GM10266 (cell line): ENCODE results near the gene CELF4.
"Not testable (repeated sequence)": the region's sequence is repeated elsewhere in the genome, so short reads cannot be mapped to it uniquely, and the experiment has no call there.

Experiments
- DNase-seq: peaks from one replicate; pipeline ENCODE4 v3.0.0; 2012; ENCODE audit errors: extremely low spot score
- TF ChIP-seq, protein P1 (sequence below): IDR thresholded peaks from 2 replicates; pipeline ENCODE4 v1.5.1; 2012; ENCODE audit warnings: mild to moderate bottlenecking, low read depth; ENCODE audit not compliant: control insufficient read depth, insufficient read depth; ENCODE audit errors: missing control alignments

The CELF4 gene

DNA sequence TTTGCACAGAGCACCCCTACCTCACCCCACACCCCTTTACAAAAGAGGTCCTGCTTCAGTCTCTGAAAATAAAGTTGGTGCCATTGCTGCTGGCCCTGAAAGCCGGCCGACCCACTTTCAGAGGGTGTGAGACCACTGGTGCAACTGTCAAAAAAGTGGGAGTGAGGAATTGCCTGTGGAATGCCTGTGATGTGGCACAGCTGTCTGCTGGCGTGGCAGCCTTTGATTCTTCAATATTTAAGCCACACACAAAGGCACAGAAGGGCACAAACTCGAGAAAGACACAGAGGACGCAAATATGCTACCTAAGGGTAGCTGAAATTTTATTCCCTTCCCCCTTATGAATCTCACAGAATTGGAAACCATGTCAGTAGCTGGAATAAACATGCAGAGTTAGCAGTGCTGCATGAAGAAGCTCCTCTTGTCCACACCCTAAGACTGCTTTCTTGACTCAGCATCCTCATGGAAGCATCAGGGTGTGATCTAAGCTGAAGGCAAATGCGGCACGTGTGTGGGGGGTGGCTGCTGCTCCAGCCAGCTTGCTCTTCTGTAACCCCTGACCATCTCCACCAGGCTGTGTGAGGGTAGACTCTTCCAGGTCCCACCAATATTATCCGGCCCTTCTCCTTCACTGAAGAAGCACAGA lies 92.3 kb downstream of the CELF4 start:
- DNase-seq: no peak
- TF ChIP-seq, protein P1, sequence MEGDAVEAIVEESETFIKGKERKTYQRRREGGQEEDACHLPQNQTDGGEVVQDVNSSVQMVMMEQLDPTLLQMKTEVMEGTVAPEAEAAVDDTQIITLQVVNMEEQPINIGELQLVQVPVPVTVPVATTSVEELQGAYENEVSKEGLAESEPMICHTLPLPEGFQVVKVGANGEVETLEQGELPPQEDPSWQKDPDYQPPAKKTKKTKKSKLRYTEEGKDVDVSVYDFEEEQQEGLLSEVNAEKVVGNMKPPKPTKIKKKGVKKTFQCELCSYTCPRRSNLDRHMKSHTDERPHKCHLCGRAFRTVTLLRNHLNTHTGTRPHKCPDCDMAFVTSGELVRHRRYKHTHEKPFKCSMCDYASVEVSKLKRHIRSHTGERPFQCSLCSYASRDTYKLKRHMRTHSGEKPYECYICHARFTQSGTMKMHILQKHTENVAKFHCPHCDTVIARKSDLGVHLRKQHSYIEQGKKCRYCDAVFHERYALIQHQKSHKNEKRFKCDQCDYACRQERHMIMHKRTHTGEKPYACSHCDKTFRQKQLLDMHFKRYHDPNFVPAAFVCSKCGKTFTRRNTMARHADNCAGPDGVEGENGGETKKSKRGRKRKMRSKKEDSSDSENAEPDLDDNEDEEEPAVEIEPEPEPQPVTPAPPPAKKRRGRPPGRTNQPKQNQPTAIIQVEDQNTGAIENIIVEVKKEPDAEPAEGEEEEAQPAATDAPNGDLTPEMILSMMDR: no peak

DNA sequence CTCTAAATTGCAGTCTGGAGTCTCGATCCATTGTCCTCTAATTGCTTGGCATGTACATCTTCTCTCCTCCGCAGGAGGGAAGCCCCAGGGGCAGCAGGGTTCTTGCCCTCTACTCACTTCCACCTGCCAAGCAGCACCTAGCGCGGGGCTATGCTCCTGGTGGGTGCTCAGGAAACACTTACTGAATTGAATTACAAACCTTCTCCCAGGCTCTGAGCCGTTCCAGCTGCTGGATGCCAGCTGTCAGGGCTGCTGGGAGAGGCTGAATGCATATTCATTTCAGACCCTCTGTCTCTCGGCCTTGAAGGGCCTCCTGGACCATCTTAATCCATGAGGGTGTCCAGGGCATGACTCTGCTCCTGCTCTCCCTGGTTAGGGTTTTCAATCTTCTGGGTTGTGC lies 94.0 kb downstream of the CELF4 start:
- TF ChIP-seq, protein P1: no peak
- DNase-seq: no peak

DNA sequence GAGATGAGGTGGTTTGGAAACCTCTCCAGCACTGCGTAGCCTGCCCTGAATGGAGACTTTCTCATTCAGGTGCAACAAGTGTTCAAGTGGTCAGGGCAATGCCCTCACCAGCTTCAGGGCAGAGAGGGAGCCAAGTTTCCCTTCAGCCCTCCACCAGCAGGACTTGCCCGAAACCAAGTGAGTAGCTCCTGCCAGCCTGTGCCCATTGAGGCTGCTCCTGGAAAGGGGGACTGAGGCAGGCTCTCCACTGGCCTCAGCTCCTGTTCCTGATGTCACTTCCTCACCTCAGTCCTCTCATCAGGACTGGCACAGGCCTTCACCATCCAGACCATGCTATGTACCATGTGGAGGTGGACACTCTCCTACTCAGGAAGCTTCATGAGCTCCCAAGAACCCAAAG lies 94.6 kb downstream of the CELF4 start:
- TF ChIP-seq, protein P1: no peak

DNA sequence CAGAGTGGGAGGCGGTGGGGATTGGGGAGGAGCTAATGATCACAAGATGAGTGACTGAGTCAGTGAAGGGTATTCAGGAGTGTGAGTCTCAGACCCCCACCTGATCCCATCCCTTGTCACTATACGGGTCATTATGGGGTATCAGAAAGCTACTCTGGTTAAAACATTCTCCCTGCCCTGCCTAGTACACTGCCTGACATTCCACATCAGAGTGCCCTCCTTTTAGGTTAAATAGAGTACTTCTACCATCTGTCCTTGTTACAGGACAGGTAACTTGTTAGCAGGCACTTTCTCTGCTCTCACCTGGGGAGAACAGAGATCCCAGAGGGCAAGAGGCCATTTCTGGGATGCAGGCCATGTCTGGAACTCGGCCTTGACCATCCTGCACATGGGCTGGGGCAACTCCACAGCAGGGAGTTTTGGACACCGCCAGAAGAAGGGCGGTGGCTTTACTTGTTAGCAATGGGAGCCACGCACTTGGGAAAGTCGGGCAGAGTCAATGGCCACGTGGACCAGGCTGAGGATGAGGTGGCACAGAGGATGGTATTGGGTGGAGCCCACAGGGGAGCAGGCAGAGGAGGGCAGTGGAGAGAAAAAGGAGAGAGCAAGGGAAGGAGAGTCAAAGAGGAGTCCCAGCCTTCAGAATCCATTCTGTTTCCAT lies 98.5 kb downstream of the CELF4 start:
- TF ChIP-seq, protein P1: no peak
- DNase-seq: no peak

More for the DNA sequence above, 94.6 kb downstream of the CELF4 start:
- no peak for DNase-seq

DNA sequence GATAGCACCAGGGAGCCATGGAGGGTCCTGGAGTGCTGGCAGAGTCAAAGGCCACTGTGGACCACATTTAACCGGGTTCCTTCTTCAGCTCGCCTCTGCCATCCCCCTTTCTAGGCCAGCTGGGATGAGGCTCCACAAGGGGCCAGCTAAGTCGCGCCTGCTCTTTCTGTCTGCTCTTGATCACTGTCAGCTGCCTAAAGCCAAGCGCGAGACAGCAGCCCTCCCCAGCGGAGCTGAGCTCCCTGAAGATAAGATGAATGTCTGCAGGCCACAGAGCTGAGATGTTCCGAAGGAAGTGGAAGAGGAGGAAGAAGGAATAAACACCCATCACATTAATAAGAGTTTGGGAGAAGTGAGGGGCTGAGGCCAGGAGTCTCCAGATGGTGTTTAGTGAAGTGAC lies 99.6 kb downstream of the CELF4 start:
- TF ChIP-seq, protein P1: no peak
- DNase-seq: no peak

DNA sequence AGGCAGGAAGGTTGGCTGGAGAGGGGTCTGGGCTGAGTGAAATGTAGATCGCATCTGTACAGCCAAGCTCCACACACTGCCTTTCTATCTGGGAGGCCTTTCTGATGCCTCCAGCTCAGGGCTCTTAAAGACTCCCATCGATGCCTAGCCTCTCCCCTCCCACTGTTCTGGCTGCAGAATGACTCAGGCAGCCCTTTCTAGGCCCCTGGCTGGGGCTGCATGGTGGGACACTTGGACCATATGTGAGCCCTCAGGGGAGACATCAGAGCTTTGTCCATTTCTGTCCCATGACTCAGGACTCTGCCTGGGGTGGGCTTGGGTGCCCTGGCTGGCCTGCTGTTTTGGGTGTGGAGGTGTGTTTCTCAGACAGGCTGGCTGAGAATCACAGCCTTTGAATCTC lies 101.3 kb downstream of the CELF4 start:
- DNase-seq: no peak
- TF ChIP-seq, protein P1: no peak

DNA sequence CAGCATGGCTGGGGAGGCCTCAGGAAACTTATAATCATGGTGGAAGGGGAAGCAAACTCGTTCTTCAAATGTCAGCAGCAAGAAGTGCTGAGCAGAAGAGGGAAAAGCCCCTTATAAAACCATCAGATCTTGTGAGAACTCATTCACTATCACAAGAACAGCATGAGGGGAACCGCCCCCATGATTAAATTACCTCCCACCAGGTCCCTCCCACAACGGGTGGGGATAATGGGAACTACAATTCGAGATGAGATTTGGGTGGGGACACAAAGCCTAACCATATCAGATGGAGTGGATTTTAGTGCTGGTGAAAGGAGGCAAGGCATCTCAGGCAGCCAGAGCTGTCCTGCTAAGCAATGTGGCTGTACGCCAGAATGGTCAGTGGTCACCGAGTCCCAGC lies 104.3 kb downstream of the CELF4 start:
- DNase-seq: not testable (repeated sequence)

DNA sequence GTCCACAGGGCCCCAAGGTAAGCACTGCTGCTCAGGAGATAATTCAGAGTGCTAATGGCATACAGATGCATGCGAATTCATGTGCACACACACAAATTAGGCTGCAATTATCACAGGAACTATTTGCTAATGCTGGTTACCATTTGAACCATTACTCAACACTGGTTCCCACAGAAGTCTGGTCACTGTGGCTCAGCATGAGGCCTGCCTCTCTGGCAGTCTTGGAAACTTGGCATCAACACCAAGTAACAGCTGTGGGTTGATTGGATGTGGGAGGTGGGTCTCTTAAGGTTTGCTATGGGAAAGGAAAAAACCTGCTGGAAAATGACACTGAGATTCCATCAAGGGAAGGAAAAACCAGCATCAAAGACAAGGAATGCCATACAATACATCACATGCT lies 105.0 kb downstream of the CELF4 start:
- TF ChIP-seq, protein P1: no peak

More for the DNA sequence above, 105.0 kb downstream of the CELF4 start:
- DNase-seq: no peak
